SU-DHL-6 (cell line): ENCODE data around the gene ADGRB3.

ENCODE experiments used
- H2AFZ ChIP-seq: fragments of 200-600 bp; sonication (generic); 2 replicates; pipeline ENCODE4 v1.6.1; 2014; ENCODE audit warnings: low read depth, mild to moderate bottlenecking, moderate library complexity, mixed read lengths, antibody characterized with exemption, low read length; ENCODE audit not compliant: severe bottlenecking
- H3F3A ChIP-seq: fragments of 200-600 bp; shearing (Covaris generic); 2 replicates; pipeline ENCODE4 v1.6.0; 2016; ENCODE audit warnings: antibody characterized with exemption, mild to moderate bottlenecking; ENCODE audit not compliant: insufficient read depth
- H3K27ac ChIP-seq: fragments of 200-600 bp; sonication (generic); 2 replicates; pipeline ENCODE4 v1.5.1; 2016; ENCODE audit warnings: low read depth, mild to moderate bottlenecking, low read length, moderate library complexity, mixed read lengths
- H3K27me3 ChIP-seq: fragments of 200-600 bp; sonication (generic), shearing (Covaris generic); 2 replicates; pipeline ENCODE4 v1.6.0; 2014; ENCODE audit warnings: mild to moderate bottlenecking, low read length
- H3K36me3 ChIP-seq: fragments of 200-600 bp; sonication (generic); 2 replicates; pipeline ENCODE4 v1.6.1; 2014; ENCODE audit warnings: mild to moderate bottlenecking, low read length, mixed read lengths
- H3K4me2 ChIP-seq: fragments of 300-600, 200-600 bp; shearing (Covaris generic), sonication (generic); 2 replicates; pipeline ENCODE4 v1.6.0; 2014; ENCODE audit warnings: low read length, low read depth, mild to moderate bottlenecking; ENCODE audit not compliant: poor library complexity, severe bottlenecking
- H3K4me3 ChIP-seq: fragments of 200-600 bp; sonication (generic); 2 replicates; pipeline ENCODE4 v1.5.1; 2014; ENCODE audit warnings: antibody characterized with exemption, low read length, mild to moderate bottlenecking, mixed read lengths; ENCODE audit not compliant: insufficient read depth, poor library complexity, severe bottlenecking
- H3K79me2 ChIP-seq: fragments of 200-600 bp; sonication (generic); 2 replicates; pipeline ENCODE4 v1.6.1; 2014; ENCODE audit warnings: mild to moderate bottlenecking, low read length, moderate library complexity; ENCODE audit not compliant: insufficient read depth
- H3K9ac ChIP-seq: fragments of 200-600 bp; sonication (generic); 2 replicates; pipeline ENCODE4 v1.7.0; 2014; ENCODE audit warnings: mild to moderate bottlenecking, low read length
- H3K9me2 ChIP-seq: fragments of 200-600 bp; sonication (generic); replicated peaks from 2 replicates; pipeline ENCODE4 v1.6.1; 2014; ENCODE audit warnings: low read length; ENCODE audit not compliant: insufficient read depth
- H3K9me3 ChIP-seq: fragments of 200-600 bp; sonication (generic); 2 replicates; pipeline ENCODE4 v1.6.1; 2014; ENCODE audit warnings: low read length, mixed read lengths; ENCODE audit not compliant: insufficient read depth
- H4K20me1 ChIP-seq: fragments of 200-600 bp; sonication (generic); 2 replicates; pipeline ENCODE4 v1.6.1; 2014; ENCODE audit warnings: low read depth, mild to moderate bottlenecking, antibody characterized with exemption, low read length, moderate library complexity, mixed read lengths
- EZH2phosphoT487 ChIP-seq: fragments of 200-600 bp; sonication (generic), shearing (Covaris generic); conservative IDR thresholded peaks from 2 replicates; pipeline ENCODE4 v1.6.1; 2018; ENCODE audit warnings: mild to moderate bottlenecking, antibody characterized with exemption, low read length, moderate library complexity, mixed read lengths
- TF ChIP-seq, protein P1 (sequence below): fragments of 200-600 bp; sonication (generic); IDR thresholded peaks from one replicate; pipeline ENCODE4 v1.5.1; 2017; ENCODE audit warnings: antibody characterized with exemption, mild to moderate bottlenecking, low read length, moderate library complexity; ENCODE audit not compliant: insufficient read depth, poor library complexity, severe bottlenecking

The ADGRB3 gene

DNA sequence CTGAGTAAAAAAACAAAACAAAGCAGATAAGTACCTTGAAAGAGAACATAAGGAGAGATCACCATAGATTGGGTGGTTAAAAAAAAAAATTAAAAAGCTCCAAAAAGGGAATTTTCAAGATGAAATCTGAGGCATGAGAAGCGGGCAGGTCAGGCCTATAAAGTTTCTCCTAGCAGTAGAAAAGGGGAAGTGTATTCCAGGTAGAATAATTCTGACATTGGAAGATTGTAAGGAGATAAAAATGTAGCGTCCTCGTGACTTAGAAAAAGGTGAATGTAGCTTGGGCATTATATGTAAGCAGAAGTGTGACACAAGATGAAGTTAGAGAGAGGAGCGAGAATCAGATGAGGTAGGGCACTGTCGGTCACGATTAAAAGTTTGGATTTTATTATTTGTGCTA, 9.1 kb upstream of the ADGRB3 start:
- no peaks in the 10 kb centered on the region for H3K9me2 ChIP-seq
- no peaks in the 10 kb centered on the region for H3K27me3 ChIP-seq
- H3K36me3 ChIP-seq: no peaks in the 10 kb centered on the region
- no peak overlapping the region for H3K4me2 ChIP-seq
- no peak overlapping the region for H2AFZ ChIP-seq
- TF ChIP-seq, protein P1, sequence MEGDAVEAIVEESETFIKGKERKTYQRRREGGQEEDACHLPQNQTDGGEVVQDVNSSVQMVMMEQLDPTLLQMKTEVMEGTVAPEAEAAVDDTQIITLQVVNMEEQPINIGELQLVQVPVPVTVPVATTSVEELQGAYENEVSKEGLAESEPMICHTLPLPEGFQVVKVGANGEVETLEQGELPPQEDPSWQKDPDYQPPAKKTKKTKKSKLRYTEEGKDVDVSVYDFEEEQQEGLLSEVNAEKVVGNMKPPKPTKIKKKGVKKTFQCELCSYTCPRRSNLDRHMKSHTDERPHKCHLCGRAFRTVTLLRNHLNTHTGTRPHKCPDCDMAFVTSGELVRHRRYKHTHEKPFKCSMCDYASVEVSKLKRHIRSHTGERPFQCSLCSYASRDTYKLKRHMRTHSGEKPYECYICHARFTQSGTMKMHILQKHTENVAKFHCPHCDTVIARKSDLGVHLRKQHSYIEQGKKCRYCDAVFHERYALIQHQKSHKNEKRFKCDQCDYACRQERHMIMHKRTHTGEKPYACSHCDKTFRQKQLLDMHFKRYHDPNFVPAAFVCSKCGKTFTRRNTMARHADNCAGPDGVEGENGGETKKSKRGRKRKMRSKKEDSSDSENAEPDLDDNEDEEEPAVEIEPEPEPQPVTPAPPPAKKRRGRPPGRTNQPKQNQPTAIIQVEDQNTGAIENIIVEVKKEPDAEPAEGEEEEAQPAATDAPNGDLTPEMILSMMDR: no peak
- TF ChIP-seq EZH2phosphoT487: no peak
- no peaks in the 10 kb centered on the region for H3F3A ChIP-seq
- no peak overlapping the region for H3K27ac ChIP-seq
- H3K79me2 ChIP-seq: no peaks in the 10 kb centered on the region
- no peaks in the 10 kb centered on the region for H4K20me1 ChIP-seq
- no peak overlapping the region for H3K4me3 ChIP-seq
- H3K9ac ChIP-seq: no peak overlapping the region
- no peaks in the 10 kb centered on the region for H3K9me3 ChIP-seq

DNA sequence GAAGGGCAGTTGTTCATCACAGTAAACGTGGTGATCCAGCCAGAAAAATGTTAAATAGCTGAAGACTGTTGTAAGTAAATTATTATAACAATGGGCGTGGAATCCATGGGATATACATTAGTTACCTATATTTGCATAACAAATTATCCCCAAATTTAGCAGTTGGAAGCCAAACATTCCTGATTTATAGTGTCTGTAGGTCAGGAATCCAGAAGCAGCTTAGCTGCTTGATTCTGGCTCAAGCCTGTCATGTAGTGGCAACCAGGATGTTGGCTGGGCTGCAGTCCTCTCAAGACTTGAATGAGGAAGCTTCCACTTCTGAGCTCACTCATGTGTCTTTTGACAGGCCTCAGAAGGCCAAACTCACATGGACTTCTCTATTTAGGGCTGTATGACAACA, 6.9 kb upstream of the ADGRB3 start:
- Histone ChIP-seq H3K9me3 (no peaks in the 10 kb centered on the region), H3K4me3 (no peak overlapping the region), H3K27me3 (no peaks in the 10 kb centered on the region), H3K9ac (no peak overlapping the region), H3F3A (no peaks in the 10 kb centered on the region), H2AFZ (no peak overlapping the region), H3K27ac (no peak overlapping the region), H3K36me3 (no peaks in the 10 kb centered on the region), H3K9me2 (no peaks in the 10 kb centered on the region), H3K4me2 (no peak overlapping the region), H3K79me2 (no peaks in the 10 kb centered on the region), H4K20me1 (no peaks in the 10 kb centered on the region)
- TF ChIP-seq EZH2phosphoT487: no peak
- TF ChIP-seq, protein P1: no peak

DNA sequence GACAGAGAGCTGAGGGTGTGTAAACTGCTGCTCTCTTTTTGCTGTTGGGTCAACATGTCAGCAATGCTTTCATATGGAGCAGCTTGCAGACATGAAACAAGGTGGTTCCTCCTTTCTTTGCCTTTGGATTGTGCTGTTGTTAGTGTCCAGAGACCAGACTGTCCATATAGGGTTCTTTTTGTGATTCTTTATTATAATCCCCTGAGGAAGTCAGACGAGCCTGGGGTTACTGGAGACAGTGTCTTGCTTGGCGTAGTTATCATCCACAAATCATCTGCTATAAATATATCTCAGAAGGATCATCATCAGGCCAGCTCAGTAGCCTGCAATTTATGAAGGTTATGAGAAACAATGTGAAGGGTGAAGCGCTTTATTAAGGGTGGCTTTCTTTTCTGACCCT, 2.3 kb upstream of the ADGRB3 start:
- Histone ChIP-seq H3K27ac (no peak overlapping the region), H3K36me3 (no peaks in the 10 kb centered on the region), H3K4me3 (no peak overlapping the region), H3K9me2 (no peaks in the 10 kb centered on the region), H3K79me2 (no peaks in the 10 kb centered on the region), H3K9ac (no peak overlapping the region), H2AFZ (no peak overlapping the region), H3K4me2 (no peak overlapping the region), H3K27me3 (no peaks in the 10 kb centered on the region), H3K9me3 (no peaks in the 10 kb centered on the region), H3F3A (no peaks in the 10 kb centered on the region), H4K20me1 (no peaks in the 10 kb centered on the region)
- no peak for TF ChIP-seq EZH2phosphoT487
- TF ChIP-seq, protein P1: no peak
